Stimulated activated CD4-positive, alpha-beta T cell treated with anti-CD3 and anti-CD28 coated beads, Interleukin-1b, Interleukin-23, amount 100 ng/mL, for 4 hours (primary cell): ENCODE measurements around the gene SULT1C4.
"Not testable (repeated sequence)": the region's sequence is repeated elsewhere in the genome, so short reads cannot be mapped to it uniquely, and the experiment has no call there.

Source experiments
- DNase-seq, 2 donors: peaks; one replicate each; pipeline ENCODE4 v3.0.0-alpha.2; 2020; ENCODE audit warnings: low read depth in 2 of 2

Gene SULT1C4

GRCh38 chr2:108377815-108378630 is at the start of gene SULT1C4:
Gene SULT1C4, plus strand, starts transcription at chr2:108377954. Its CDS starts 384 bp downstream, at chr2:108378338.
- DNase-seq: no peak

- DNase-seq: no peak
Measured at GRCh38 chr2:108329771-108330170, 48.0 kb upstream of the SULT1C4 start.

DNA sequence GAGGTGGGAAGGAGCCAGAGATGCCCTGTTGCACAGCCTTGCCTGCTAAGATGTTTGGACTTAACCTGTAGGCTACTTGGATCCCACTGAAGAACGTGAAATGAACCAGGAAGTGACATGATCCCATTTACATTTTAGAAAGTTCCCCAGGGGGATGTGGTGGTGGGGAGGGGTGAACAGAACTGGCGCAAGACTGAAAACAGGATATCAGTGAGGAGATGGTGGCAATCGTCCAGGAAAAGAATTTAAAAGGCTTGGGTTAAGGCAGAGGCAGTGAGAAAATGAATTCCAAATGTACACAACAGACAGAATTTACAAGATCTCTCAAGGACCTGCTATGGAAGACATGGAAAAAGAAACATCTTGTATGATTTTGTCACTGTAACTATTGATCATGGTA is 46.8 kb upstream of the SULT1C4 start:
- DNase-seq: no peak

DNA sequence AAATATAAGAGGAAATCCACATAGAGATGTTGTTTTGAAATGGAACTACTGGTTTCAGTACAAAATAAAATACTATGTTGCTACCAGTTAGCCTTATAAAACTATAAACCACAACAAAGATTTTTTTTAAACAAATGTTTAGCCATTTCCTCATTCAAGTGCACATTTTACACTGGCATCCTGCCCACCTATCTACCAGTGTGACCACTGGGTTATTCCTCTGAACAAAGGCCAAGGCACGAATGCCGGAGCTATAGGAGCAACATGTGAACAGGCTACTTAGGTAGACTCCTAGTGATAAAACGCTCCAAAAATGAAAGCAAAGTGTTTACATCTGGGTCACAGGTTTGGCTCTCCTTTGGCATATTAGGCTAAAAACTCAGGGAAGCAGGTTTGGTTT is 31.8 kb upstream of the SULT1C4 start:
- no peak for DNase-seq

DNA sequence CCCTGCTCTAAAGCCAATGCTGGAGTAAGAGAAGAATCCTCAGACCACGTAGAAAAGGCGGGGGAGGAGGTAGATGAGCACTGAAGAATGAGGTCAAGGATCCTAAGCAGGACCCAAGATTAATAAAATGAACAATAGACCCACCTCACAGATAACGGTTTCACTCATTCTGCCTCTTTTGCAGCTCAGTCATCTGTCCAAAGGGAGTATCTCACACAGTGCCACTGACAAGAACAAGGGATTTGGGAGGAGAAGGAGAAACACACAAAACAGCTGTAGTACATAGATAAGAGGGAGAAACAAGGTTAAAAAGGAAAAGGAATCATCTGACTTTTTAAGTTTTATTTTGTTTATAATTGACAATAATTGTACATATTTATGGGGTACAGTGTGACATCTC is 30.9 kb upstream of the SULT1C4 start:
- no peak for DNase-seq

GRCh38 chr2:108347786-108348185 is 30.0 kb upstream of the SULT1C4 start:
- no peak for DNase-seq

DNA sequence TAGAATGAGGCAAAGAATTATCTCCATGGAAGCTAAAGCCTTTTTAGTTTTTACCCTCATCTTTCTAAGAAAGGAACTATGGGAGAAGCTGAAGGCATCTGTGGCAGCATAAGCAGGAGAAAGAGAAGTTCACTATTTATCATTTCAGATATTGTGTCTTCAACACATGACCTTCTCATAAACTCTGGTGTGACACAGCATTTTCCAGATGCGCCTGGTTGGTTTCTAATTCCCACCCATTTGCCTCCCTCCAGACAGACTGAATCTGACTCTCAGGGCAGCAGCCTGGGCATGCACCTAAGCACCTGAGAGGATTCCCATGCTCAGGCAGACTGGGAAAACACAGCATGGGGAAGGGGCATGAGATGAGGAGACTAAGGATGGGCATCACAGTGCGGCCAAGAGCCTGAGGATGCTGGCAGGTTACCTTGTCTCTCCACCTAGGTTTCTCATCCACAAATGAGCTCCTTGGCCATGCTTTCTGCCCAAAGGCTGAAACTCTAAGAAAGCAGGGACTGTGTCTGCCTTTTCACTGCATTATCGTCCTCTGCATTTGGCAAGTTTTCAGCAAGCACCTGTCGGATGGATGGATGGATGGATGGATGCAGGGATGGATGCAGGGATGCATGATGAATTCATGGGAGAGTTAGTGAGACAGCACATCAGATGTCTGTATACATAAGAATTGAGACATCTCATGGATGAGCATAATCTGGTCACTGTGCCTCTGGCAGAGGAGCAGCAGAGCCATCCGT is 28.8 kb upstream of the SULT1C4 start:
- DNase-seq: no peak

- no peak for DNase-seq
Measured at GRCh38 chr2:108349571-108349928, 28.2 kb upstream of the SULT1C4 start.

GRCh38 chr2:108351889-108352288 is 25.9 kb upstream of the SULT1C4 start:
- no peak for DNase-seq

GRCh38 chr2:108354136-108354535 is 23.6 kb upstream of the SULT1C4 start:
- DNase-seq: no peak

DNA sequence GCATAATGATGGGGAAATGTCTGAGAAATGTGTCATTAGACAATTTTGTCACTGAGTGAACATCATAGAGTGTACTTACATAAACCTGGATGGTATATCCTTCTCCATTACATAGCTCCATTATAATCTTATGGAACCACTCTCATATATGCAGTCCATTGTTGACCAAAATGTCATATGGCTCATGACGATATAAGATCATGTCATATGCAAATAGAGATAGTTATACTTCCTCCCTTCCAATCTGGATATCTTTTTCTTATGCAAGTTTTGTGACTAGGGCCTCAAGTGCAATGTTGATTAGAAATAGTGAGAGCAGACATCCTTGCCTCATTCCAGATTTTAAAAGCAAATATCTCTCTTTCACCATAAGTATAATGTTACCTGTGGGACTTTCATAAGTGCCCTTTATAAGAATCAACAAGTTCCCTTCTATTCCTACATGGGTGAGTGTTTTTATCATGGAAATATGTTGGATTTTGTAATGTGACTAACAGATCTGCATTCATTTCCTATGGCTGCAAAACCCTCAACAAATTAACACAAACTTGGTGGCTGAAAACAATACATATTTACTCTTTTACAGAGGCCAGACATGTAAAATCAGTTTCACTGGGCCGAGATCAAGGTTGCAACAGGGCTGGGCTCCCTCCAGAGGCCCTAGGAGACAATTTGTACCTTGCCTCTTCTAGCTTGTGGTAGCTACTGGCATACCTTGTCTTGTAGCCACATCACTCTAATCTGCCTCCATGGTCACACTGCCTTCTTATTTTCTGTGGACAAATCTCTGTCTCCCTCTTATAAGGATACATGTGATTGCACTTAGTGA is 21.6 kb upstream of the SULT1C4 start:
- DNase-seq: no peak

GRCh38 chr2:108359336-108359735 is 18.4 kb upstream of the SULT1C4 start:
- DNase-seq: not testable (repeated sequence)

- DNase-seq: no peak
Measured at GRCh38 chr2:108360776-108361468, 16.8 kb upstream of the SULT1C4 start.

- DNase-seq: no peak
Measured at GRCh38 chr2:108363024-108363907, 14.5 kb upstream of the SULT1C4 start.

GRCh38 chr2:108363908-108364225 is 13.9 kb upstream of the SULT1C4 start:
- DNase-seq: no peak

- DNase-seq: no peak
Measured at GRCh38 chr2:108364676-108365297, 13.0 kb upstream of the SULT1C4 start.

DNA sequence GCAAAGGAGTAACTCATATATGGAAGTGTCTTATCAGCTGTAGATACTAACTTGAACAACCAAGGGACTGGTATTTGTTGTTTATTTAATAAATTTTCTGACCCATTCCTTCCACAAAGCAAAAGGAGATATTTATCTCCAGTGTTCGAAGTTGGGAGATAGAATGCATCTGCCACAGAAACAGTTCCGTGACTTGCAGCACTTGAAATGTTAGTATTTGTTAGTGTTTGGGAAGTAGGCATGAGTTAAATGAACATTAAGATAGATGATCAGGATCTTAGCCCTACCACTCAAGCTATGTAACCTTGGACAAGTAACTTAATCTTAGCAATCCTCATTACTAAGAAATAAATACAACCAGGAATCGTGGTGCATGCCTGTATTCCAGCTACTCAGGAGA is 12.1 kb upstream of the SULT1C4 start:
- DNase-seq: no peak

GRCh38 chr2:108367014-108367413 is 10.7 kb upstream of the SULT1C4 start:
- DNase-seq: no peak

DNA sequence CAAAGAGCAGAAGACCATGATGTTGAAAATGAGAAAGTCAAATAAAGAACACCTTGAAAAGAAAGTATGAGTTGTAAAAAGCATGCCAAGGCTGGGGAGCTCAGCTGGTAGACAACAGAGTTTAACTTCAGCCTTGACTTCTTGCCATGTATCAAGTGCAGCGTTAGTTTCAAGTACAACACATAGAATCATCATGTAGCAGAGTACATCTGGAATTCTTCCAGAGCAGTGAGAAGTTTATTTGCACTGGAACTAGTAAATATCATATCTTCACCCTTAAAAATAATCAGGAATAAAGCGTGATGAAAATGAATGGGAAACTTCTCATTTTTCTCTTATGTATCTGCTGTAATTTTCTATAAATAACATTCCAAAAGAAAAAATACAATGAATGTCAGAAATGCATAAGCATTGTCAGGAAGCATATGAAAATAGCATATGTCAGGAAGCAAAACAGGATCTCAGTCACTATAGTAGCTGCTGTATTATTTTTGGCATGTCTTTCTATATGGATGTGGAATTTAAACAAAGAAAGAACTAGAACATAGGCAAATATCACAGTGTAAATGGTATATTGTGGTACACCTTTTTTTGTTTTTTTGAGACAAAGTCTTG is 10.1 kb upstream of the SULT1C4 start:
- no peak for DNase-seq

GRCh38 chr2:108369153-108369552 is 8.6 kb upstream of the SULT1C4 start:
- no peak for DNase-seq
